ENCODE measurements around the gene IRF8. TPM values are rescaled to one million over a fixed set of nuclear protein-coding genes. Genes with fewer than 3 reads are reported as not detected.

IRF8 gene
- total and polyA plus RNA-seq, 2 donors (not counting 1 experiment from before 2014, with no cell fraction given): 0.14 TPM; not detected in 1

- Histone ChIP-seq H2AFZ (ENCODE audit: low read length) (no peak overlapping the region), H4K20me1 (ENCODE audit: control insufficient read depth, extremely low read depth, insufficient read depth, low read length) (no peaks in the 10 kb centered on the region), H3K27ac (ENCODE audit: insufficient read depth, low read length) (no peak overlapping the region), H3K4me3 (replicated peaks in 1 of 4; ENCODE audit: control extremely low read depth in 1 of 4, insufficient read depth in 1 of 4, low read depth in 3 of 4, low read length in 4 of 4) (no peak overlapping the region), H3K4me2 (ENCODE audit: extremely low read depth, insufficient read depth, low read length) (no peak overlapping the region), H3K9me3 (ENCODE audit: control insufficient read depth, insufficient read depth, low read depth, low read length) (no peaks in the 10 kb centered on the region), H3K4me1 (ENCODE audit: control insufficient read depth, extremely low read depth, insufficient read depth, low read length) (no peaks in the 10 kb centered on the region), H3K9ac (ENCODE audit: insufficient read depth, low read length) (no peak overlapping the region), H3K27me3 (ENCODE audit: control insufficient read depth, insufficient read depth, low read length) (peaks cover 18% of the 10 kb centered on the region), H3K36me3 (ENCODE audit: control insufficient read depth, insufficient read depth, low read length) (no peaks in the 10 kb centered on the region), H3K79me2 (ENCODE audit: control insufficient read depth, insufficient read depth, low read length) (no peaks in the 10 kb centered on the region)
- DNase-seq (ENCODE audit: low read depth in 2 of 2): no peak
- no peak for TF ChIP-seq EZH2 (IDR thresholded peaks at IDR 0.05; ENCODE audit: low read length, missing control alignments)
- TF ChIP-seq CTCF (conservative IDR thresholded peaks at IDR 0.05 in 1 of 2, IDR thresholded peaks at IDR 0.05 in 1 of 2; ENCODE audit: low read depth in 1 of 2, low read length in 2 of 2): no peak
Observed at GRCh38 chr16:85913141-85913601, 14.2 kb downstream of the IRF8 start.

- no peak overlapping the region for H3K4me2 ChIP-seq (ENCODE audit: extremely low read depth, insufficient read depth, low read length)
- no peaks in the 10 kb centered on the region for H3K36me3 ChIP-seq (ENCODE audit: control insufficient read depth, insufficient read depth, low read length)
- no peak overlapping the region for H3K4me3 ChIP-seq (replicated peaks in 1 of 4; ENCODE audit: control extremely low read depth in 1 of 4, insufficient read depth in 1 of 4, low read depth in 3 of 4, low read length in 4 of 4)
- H3K9me3 ChIP-seq (ENCODE audit: control insufficient read depth, insufficient read depth, low read depth, low read length): no peaks in the 10 kb centered on the region
- no peak overlapping the region for H3K9ac ChIP-seq (ENCODE audit: insufficient read depth, low read length)
- H2AFZ ChIP-seq (ENCODE audit: low read length): no peak overlapping the region
- H3K27ac ChIP-seq (ENCODE audit: insufficient read depth, low read length): no peak overlapping the region
- peak in 1 of 2 donors; percentile 24 for DNase-seq (ENCODE audit: low read depth in 2 of 2)
- no peaks in the 10 kb centered on the region for H4K20me1 ChIP-seq (ENCODE audit: control insufficient read depth, extremely low read depth, insufficient read depth, low read length)
- TF ChIP-seq EZH2 (IDR thresholded peaks at IDR 0.05; ENCODE audit: low read length, missing control alignments) (no peak), CTCF (conservative IDR thresholded peaks at IDR 0.05 in 1 of 2, IDR thresholded peaks at IDR 0.05 in 1 of 2; ENCODE audit: low read depth in 1 of 2, low read length in 2 of 2) (no peak)
- no peaks in the 10 kb centered on the region for H3K4me1 ChIP-seq (ENCODE audit: control insufficient read depth, extremely low read depth, insufficient read depth, low read length)
- H3K27me3 ChIP-seq (ENCODE audit: control insufficient read depth, insufficient read depth, low read length): peaks cover 17% of the 10 kb centered on the region
- H3K79me2 ChIP-seq (ENCODE audit: control insufficient read depth, insufficient read depth, low read length): no peaks in the 10 kb centered on the region
Observed at GRCh38 chr16:85913688-85914422, 14.9 kb downstream of the IRF8 start.

- no peak overlapping the region for H3K27ac ChIP-seq (ENCODE audit: insufficient read depth, low read length)
- H3K4me1 ChIP-seq (ENCODE audit: control insufficient read depth, extremely low read depth, insufficient read depth, low read length): no peaks in the 10 kb centered on the region
- H3K4me3 ChIP-seq (replicated peaks in 1 of 4; ENCODE audit: control extremely low read depth in 1 of 4, insufficient read depth in 1 of 4, low read depth in 3 of 4, low read length in 4 of 4): no peak overlapping the region
- no peak for DNase-seq (ENCODE audit: low read depth in 2 of 2)
- no peaks in the 10 kb centered on the region for H4K20me1 ChIP-seq (ENCODE audit: control insufficient read depth, extremely low read depth, insufficient read depth, low read length)
- no peak overlapping the region for H2AFZ ChIP-seq (ENCODE audit: low read length)
- no peaks in the 10 kb centered on the region for H3K9me3 ChIP-seq (ENCODE audit: control insufficient read depth, insufficient read depth, low read depth, low read length)
- H3K27me3 ChIP-seq (ENCODE audit: control insufficient read depth, insufficient read depth, low read length): peaks cover 13% of the 10 kb centered on the region
- H3K36me3 ChIP-seq (ENCODE audit: control insufficient read depth, insufficient read depth, low read length): no peaks in the 10 kb centered on the region
- no peak overlapping the region for H3K4me2 ChIP-seq (ENCODE audit: extremely low read depth, insufficient read depth, low read length)
- TF ChIP-seq EZH2 (IDR thresholded peaks at IDR 0.05; ENCODE audit: low read length, missing control alignments) (no peak), CTCF (conservative IDR thresholded peaks at IDR 0.05 in 1 of 2, IDR thresholded peaks at IDR 0.05 in 1 of 2; ENCODE audit: low read depth in 1 of 2, low read length in 2 of 2) (no peak)
- no peak overlapping the region for H3K9ac ChIP-seq (ENCODE audit: insufficient read depth, low read length)
- H3K79me2 ChIP-seq (ENCODE audit: control insufficient read depth, insufficient read depth, low read length): no peaks in the 10 kb centered on the region
Observed at GRCh38 chr16:85914423-85914794, 15.4 kb downstream of the IRF8 start.
